ENCODE measurements around the gene ZNF827.

GRCh38 chr4:145816091-145816490, 122.5 kb downstream of the ZNF827 start:
- TF ChIP-seq CTCF (IDR thresholded peaks at IDR 0.05) = no peak
- TF ChIP-seq POLR2A (IDR thresholded peaks at IDR 0.05) = no peak
